ENCODE measurements around the gene ATP1A2. TPM values are rescaled to one million over a fixed set of nuclear protein-coding genes. Genes with fewer than 3 reads are reported as not detected.

ATP1A2 gene
- total RNA-seq, 1 experiment from 2014 or later, result 0.15 TPM

- ChIA-PET POLR2A (no interaction called here), CTCF (no interaction called here)
- intact Hi-C loops (cut with micrococcal nuclease; ENCODE audit: unreplicated experiment), result no loop called here
- Histone ChIP-seq H3K27ac (ENCODE audit: low read length) (no peak overlapping the region), H3K36me3 (ENCODE audit: control insufficient read depth, insufficient read depth, low read length) (no peaks in the 10 kb centered on the region), H3K9me3 (ENCODE audit: control insufficient read depth, insufficient read depth, low read depth, low read length) (no peaks in the 10 kb centered on the region), H3K27me3 (ENCODE audit: control insufficient read depth, insufficient read depth, low read length) (peaks cover 7% of the 10 kb centered on the region), H3K4me3 (ENCODE audit: low read depth in 2 of 2, low read length in 2 of 2) (no peak overlapping the region), H3K4me1 (ENCODE audit: control insufficient read depth, insufficient read depth, low read length) (no peaks in the 10 kb centered on the region)
- ATAC-seq (no peak), DNase-seq (ENCODE audit: low read depth, low spot score) (no peak)
- TF ChIP-seq CTCF (IDR thresholded peaks at IDR 0.05), result no peak
- TF ChIP-seq POLR2AphosphoS5 (IDR thresholded peaks at IDR 0.05; ENCODE audit: low read depth, low read length), result no peak
- TF ChIP-seq REST (IDR thresholded peaks at IDR 0.05; ENCODE audit: insufficient read depth in 1 of 2, low read depth in 2 of 2, low read length in 1 of 2), result no peak
- no peak for TF ChIP-seq SIN3A (IDR thresholded peaks at IDR 0.05; ENCODE audit: borderline replicate concordance, insufficient read depth, low read depth, low read length)
- TF ChIP-seq TCF7L2 (IDR thresholded peaks at IDR 0.05; ENCODE audit: low read depth, low read length), result no peak
- no TSS peak for BruUV-seq (replicated peaks)
- in situ Hi-C loops (cut with HindIII; ENCODE audit: low pct_unique_long_range_greater_than_20kb, low sequenced_read_pairs), result no loop called here
Observed at GRCh38 chr1:160143695-160144094, 28.1 kb downstream of the ATP1A2 start.

- Histone ChIP-seq H3K36me3 (ENCODE audit: control insufficient read depth, insufficient read depth, low read length) (no peaks in the 10 kb centered on the region), H3K4me1 (ENCODE audit: control insufficient read depth, insufficient read depth, low read length) (no peaks in the 10 kb centered on the region), H3K4me3 (ENCODE audit: low read depth in 2 of 2, low read length in 2 of 2) (no peak overlapping the region), H3K9me3 (ENCODE audit: control insufficient read depth, insufficient read depth, low read depth, low read length) (no peaks in the 10 kb centered on the region), H3K27me3 (ENCODE audit: control insufficient read depth, insufficient read depth, low read length) (peaks cover 7% of the 10 kb centered on the region), H3K27ac (ENCODE audit: low read length) (no peak overlapping the region)
- no peak for ATAC-seq
- in situ Hi-C loops (cut with HindIII; ENCODE audit: low pct_unique_long_range_greater_than_20kb, low sequenced_read_pairs), result no loop called here
- no peak for DNase-seq (ENCODE audit: low read depth, low spot score)
- intact Hi-C loops (cut with micrococcal nuclease; ENCODE audit: unreplicated experiment), result no loop called here
- ChIA-PET CTCF (no interaction called here), POLR2A (no interaction called here)
- BruUV-seq (replicated peaks), result no TSS peak
- TF ChIP-seq CTCF (IDR thresholded peaks at IDR 0.05) (no peak), REST (IDR thresholded peaks at IDR 0.05; ENCODE audit: insufficient read depth in 1 of 2, low read depth in 2 of 2, low read length in 1 of 2) (no peak), POLR2AphosphoS5 (IDR thresholded peaks at IDR 0.05; ENCODE audit: low read depth, low read length) (no peak), TCF7L2 (IDR thresholded peaks at IDR 0.05; ENCODE audit: low read depth, low read length) (no peak), SIN3A (IDR thresholded peaks at IDR 0.05; ENCODE audit: borderline replicate concordance, insufficient read depth, low read depth, low read length) (no peak)
Observed at GRCh38 chr1:160144921-160145320, 29.4 kb downstream of the ATP1A2 start.

All from Panc1 (cell line).